GM12878 (cell line): ENCODE data around the gene ADAMTS17. TPM values are rescaled to one million over a fixed set of nuclear protein-coding genes. Genes with fewer than 3 reads are reported as not detected.

Source experiments
- ATAC-seq: fragments of 200-7000 bp; cut with Tn5 transposase; 3 replicates; pipeline ENCODE4 v1.9.1; 2020; ENCODE audit warnings: mild to moderate bottlenecking, moderate library complexity
- BruUV-seq: library from RNA; stranded (reverse); fragments of 400-500 nt; replicated peaks from 2 replicates; lab custom pipeline; 2021; lab: Mats Ljungman, UMichigan
- CTCF ChIA-PET: fragments of 300-600 bp; sonication (Branson Sonifier 250); formaldehyde crosslinking; extraction: SDS; loops from one replicate; lab custom pipeline; 2021; ENCODE audit warnings: inconsistent platforms; lab: Yijun Ruan, JAX
- POLR2A ChIA-PET: fragments of 350-600 bp; formaldehyde crosslinking; extraction: SDS; loops from one replicate; lab custom pipeline; 2021; ENCODE audit warnings: inconsistent platforms; lab: Charles Lee
- RAD21 ChIA-PET: fragments of 300-600 bp; sonication (Branson Sonifier 250); formaldehyde crosslinking; loops from one replicate; lab custom pipeline; 2023; ENCODE audit warnings: antibody characterized with exemption; ENCODE audit not compliant: unreplicated experiment; lab: Charles Lee
- SMC1A ChIA-PET: fragments of 300-600 bp; sonication (Branson Sonifier 250); formaldehyde crosslinking; loops from one replicate; lab custom pipeline; 2023; ENCODE audit not compliant: unreplicated experiment, uncharacterized antibody; lab: Charles Lee
- DNase-seq: peaks from one replicate; pipeline ENCODE4 v3.0.0-alpha.2; 2011; ENCODE audit warnings: low read depth, low spot score
- FAIRE-seq: peaks from 3 replicates; lab custom pipeline; 2011; peaks lifted over from hg19 to GRCh38; lab: Jason Lieb, UNC
- H2AFZ ChIP-seq: 2 replicates; pipeline ENCODE4 v1.6.0; 2011; ENCODE audit warnings: low read depth, low read length, control low read depth; ENCODE audit not compliant: control insufficient read depth
- H3K27ac ChIP-seq: 2 replicates; pipeline ENCODE4 v1.5.1; 2011; ENCODE audit warnings: control low read depth; ENCODE audit not compliant: control insufficient read depth, insufficient read depth
- H3K27me3 ChIP-seq, 2 experiments: replicated peaks in 1 of 2; 2 replicates each; pipeline versions ENCODE4 v1.6.0 to v1.6.1; 2011; ENCODE audit warnings: low read length in 1 of 2; ENCODE audit not compliant: control insufficient read depth in 2 of 2, insufficient read depth in 2 of 2
- H3K36me3 ChIP-seq, 2 experiments: 2 replicates each; pipeline ENCODE4 v1.5.1; 2011; ENCODE audit warnings: low read length in 1 of 2; ENCODE audit not compliant: control insufficient read depth in 2 of 2, insufficient read depth in 2 of 2
- H3K4me1 ChIP-seq: 2 replicates; pipeline ENCODE4 v1.6.1; 2011; ENCODE audit warnings: mild to moderate bottlenecking, low read length, moderate library complexity, mixed read lengths; ENCODE audit not compliant: control insufficient read depth, insufficient read depth
- H3K4me2 ChIP-seq: 2 replicates; pipeline ENCODE4 v1.6.0; 2011; ENCODE audit warnings: control low read depth; ENCODE audit not compliant: control insufficient read depth, insufficient read depth
- H3K4me3 ChIP-seq: fragments of 200-600 bp; sonication (generic); 2 replicates; pipeline ENCODE4 v1.5.1; 2016
- H3K79me2 ChIP-seq: 2 replicates; pipeline ENCODE4 v1.6.0; 2011; ENCODE audit warnings: low read length; ENCODE audit not compliant: control insufficient read depth, insufficient read depth
- H3K9ac ChIP-seq: 2 replicates; pipeline ENCODE4 v1.8.0; 2011; ENCODE audit warnings: low read length, control low read depth, mixed read lengths; ENCODE audit not compliant: control insufficient read depth, insufficient read depth
- H3K9me3 ChIP-seq: replicated peaks from 3 replicates; pipeline ENCODE4 v1.5.1; 2011; ENCODE audit warnings: mild to moderate bottlenecking, low read length; ENCODE audit not compliant: control insufficient read depth, insufficient read depth
- H4K20me1 ChIP-seq: 2 replicates; pipeline ENCODE4 v1.6.0; 2011; ENCODE audit not compliant: control insufficient read depth, insufficient read depth
- KDM1A ChIP-seq: fragments of 200-600 bp; sonication (generic); IDR thresholded peaks from 2 replicates; pipeline ENCODE4 v1.6.1; 2016; ENCODE audit warnings: borderline replicate concordance
- MAX ChIP-seq: IDR thresholded peaks from 2 replicates; pipeline ENCODE4 v1.6.1; 2012; ENCODE audit warnings: low read depth, low read length, improper control_type of control experiment
- PBX3 ChIP-seq: IDR thresholded peaks from 2 replicates; pipeline ENCODE4 v1.6.1; 2011; ENCODE audit warnings: mild to moderate bottlenecking, low read depth, low read length, moderate library complexity; ENCODE audit not compliant: insufficient replicate concordance
- SMC3 ChIP-seq: IDR thresholded peaks from 2 replicates; pipeline ENCODE4 v1.6.1; 2011; ENCODE audit warnings: low read length, improper control_type of control experiment, borderline replicate concordance
- SPI1 ChIP-seq: IDR thresholded peaks from 2 replicates; pipeline ENCODE4 v1.6.1; 2011; ENCODE audit warnings: low read depth, mild to moderate bottlenecking, low read length, moderate library complexity, borderline replicate concordance; ENCODE audit not compliant: insufficient read depth
- ZBTB33 ChIP-seq: fragments of 450-650 bp; IDR thresholded peaks from 2 replicates; pipeline ENCODE4 v1.6.1; 2017; ENCODE audit warnings: mild to moderate bottlenecking
- WGBS: methylation state at CpG from one replicate; pipeline ENCODE4 v1.1.6; 2016; ENCODE audit warnings: low lambda C conversion rate; ENCODE audit not compliant: insufficient replicate concordance, insufficient coverage; ENCODE audit errors: missing lambda C conversion rate; 5-methylcytosine and 5-hydroxymethylcytosine counted together
- in situ Hi-C: fragments of 300-500 bp; cut with MboI; formaldehyde crosslinking; loops from 9 replicates; pipeline ENCODE4 v1.14.3; 2018; ENCODE audit warnings: mixed read lengths
- intact Hi-C: fragments of 100-400 bp; cut with micrococcal nuclease; formaldehyde crosslinking; loops from one replicate; pipeline ENCODE4 v1.14.2; 2022; ENCODE audit not compliant: unreplicated experiment
- polyA plus RNA-seq, 11 experiments: library from polyadenylated mRNA; depleted of rRNA in 4 of 11; unstranded in 6 of 11; stranded (reverse) in 5 of 11; fragments of >200 nt; fragmentation: Nextera tagmentation in 4 of 11; fragmentation: Illumina TruSeq in 1 of 11; extraction: Ambion mirVana in 4 of 11; extraction: Trizol in 1 of 11; gene quantifications; 1 replicate in 1 of 11; 2 replicates in 10 of 11; pipeline versions ENCODE4 v1.2.1 to v1.2.3, GENCODE V29; 2011 to 2016; ENCODE audit warnings: inconsistent platforms in 2 of 11, missing spikeins in 2 of 11, low read depth in 1 of 11
- total RNA-seq, 4 experiments: library from RNA; depleted of rRNA in 3 of 4; stranded (reverse); fragments of >200 nt in 3 of 4; fragmentation: Illumina TruSeq in 1 of 4; extraction: Trizol in 1 of 4; gene quantifications; 2 replicates each; pipeline versions ENCODE4 v1.2.1 to v1.2.3, GENCODE V29; 2013 to 2021

ADAMTS17 gene
- total and polyA plus RNA-seq, 10 of the 15 experiments (the other 5 are each of a cell fraction or from before 2014, with no cell fraction given): 0.04 to 0.50 (median 0.10) TPM; not detected in 4

GRCh38 chr15:99944131-99944530, 397.6 kb downstream of the ADAMTS17 start:
- Histone ChIP-seq H2AFZ (no peak overlapping the region), H3K27ac (no peak overlapping the region), H4K20me1 (no peaks in the 10 kb centered on the region), H3K4me1 (no peaks in the 10 kb centered on the region), H3K9ac (no peak overlapping the region), H3K9me3 (no peaks in the 10 kb centered on the region; the same call in 1 of the 3 replicates), H3K36me3 (no peaks in the 10 kb centered on the region), H3K4me2 (no peak overlapping the region), H3K27me3 (no peaks in the 10 kb centered on the region), H3K79me2 (no peaks in the 10 kb centered on the region), H3K4me3 (no peak overlapping the region)
- in situ Hi-C loops: no loop called here
- ChIA-PET POLR2A (no interaction called here), SMC1A (no interaction called here), RAD21 (no interaction called here), CTCF (no interaction called here)
- no peak for DNase-seq
- TF ChIP-seq SPI1 (no peak), SMC3 (no peak), KDM1A (no peak), ZBTB33 (no peak), PBX3 (no peak), MAX (no peak)
- intact Hi-C loops: no loop called here
- 33% methylated on average over 1 of the region's 1 CpG for WGBS
- no peak for ATAC-seq
- FAIRE-seq: no peak
- BruUV-seq: no TSS peak
